Left lung (tissue), 10 donors: ENCODE data around the gene GHR. TPM values are rescaled to one million over a fixed set of nuclear protein-coding genes. Genes with fewer than 3 reads are reported as not detected.
A peak's percentile ranks its signal among the peaks of the same experiment; 100 is the strongest.

Source experiments
- ATAC-seq: fragments of 200-7000 bp; cut with Tn5 transposase; one replicate; pipeline ENCODE4 v1.9.1; 2020; ENCODE audit warnings: moderate library complexity
- DNase-seq, 4 donors: peaks; one replicate each; pipeline ENCODE4 v3.0.0-alpha.2; 2013 to 2020
- H3K27ac ChIP-seq, 2 donors: fragments of 200-600 bp; sonication (generic) in 1 of 2; one replicate each; pipeline versions ENCODE4 v1.5.0 to v1.8.0; 2020 to 2021
- H3K27me3 ChIP-seq, 2 donors: fragments of 200-600 bp; sonication (generic) in 1 of 2; one replicate each; pipeline versions ENCODE4 v1.5.0 to v1.8.0; 2020 to 2021
- H3K36me3 ChIP-seq, 2 donors: fragments of 200-600 bp; sonication (generic) in 1 of 2; one replicate each; pipeline versions ENCODE4 v1.5.0 to v1.8.0; 2020 to 2021
- H3K4me1 ChIP-seq, 2 donors: fragments of 200-600 bp; one replicate each; pipeline ENCODE4 v1.8.0; 2021
- H3K4me3 ChIP-seq, 2 donors: fragments of 200-600 bp; sonication (generic) in 1 of 2; one replicate each; pipeline versions ENCODE4 v1.5.0 to v1.8.0; 2020 to 2021; ENCODE audit warnings: mild to moderate bottlenecking in 1 of 2
- H3K9me3 ChIP-seq, 2 donors: fragments of 200-600 bp; sonication (generic) in 1 of 2; one replicate each; pipeline versions ENCODE4 v1.5.0 to v1.8.0; 2020 to 2021
- CTCF ChIP-seq, 2 donors: fragments of 200-600 bp; sonication (generic) in 1 of 2; IDR thresholded peaks; one replicate each; pipeline versions ENCODE4 v1.5.0 to v1.8.0; 2021; ENCODE audit warnings: antibody characterized with exemption in 2 of 2
- intact Hi-C, 2 donors: fragments of 100-400 bp; cut with DNase I; formaldehyde crosslinking; loops; one replicate each; pipeline versions ENCODE4 v1.11.2 to v1.14.2; 2022
- polyA plus RNA-seq, 6 donors: library from polyadenylated mRNA; unstranded; fragments of 120-200 nt; gene quantifications; one replicate each; pipeline ENCODE4 v1.2.1, GENCODE V29; 2013; ENCODE audit not compliant: insufficient read length in 6 of 6
- total RNA-seq, 2 donors: library from RNA; stranded (reverse); fragmentation: NEBNext Ultra II Directional; extraction: Animal tissue kit (Norgen Biotek cat#: 25700); gene quantifications; one replicate each; pipeline ENCODE4 v1.2.1, GENCODE V29; 2021
- donor health status: DM: no; HTN: yes; CAD: no.
- donor health status: DM: no; HTN: no; CAD: no.

GHR gene
- total and polyA plus RNA-seq, 8 donors = 5.7 to 30.5 (median 26.3) TPM

- Histone ChIP-seq H3K9me3 (no peaks in the 10 kb centered on the region), H3K36me3 (no peaks in the 10 kb centered on the region), H3K4me1 (peaks cover 0 to 14% of the 10 kb centered on the region in 2 donors), H3K27ac (peak overlapping the region; percentile 70 to 82), H3K27me3 (peaks cover 6 to 39% of the 10 kb centered on the region in 2 donors), H3K4me3 (peak overlapping the region; percentile 45 to 47)
- ATAC-seq (no peak), DNase-seq (peak in 2 of 4 donors; percentile 3 to 18)
- TF ChIP-seq CTCF (IDR thresholded peaks at IDR 0.05) = no peak
- intact Hi-C loops = loop anchor here in 1 of 2 donors (5.0 kb wide), 1 partner anchor 160 kb away; no protein-coding TSS in a partner anchor
Observed at GRCh38 chr5:42422656-42423280, 471 bp upstream of the GHR start.

DNA sequence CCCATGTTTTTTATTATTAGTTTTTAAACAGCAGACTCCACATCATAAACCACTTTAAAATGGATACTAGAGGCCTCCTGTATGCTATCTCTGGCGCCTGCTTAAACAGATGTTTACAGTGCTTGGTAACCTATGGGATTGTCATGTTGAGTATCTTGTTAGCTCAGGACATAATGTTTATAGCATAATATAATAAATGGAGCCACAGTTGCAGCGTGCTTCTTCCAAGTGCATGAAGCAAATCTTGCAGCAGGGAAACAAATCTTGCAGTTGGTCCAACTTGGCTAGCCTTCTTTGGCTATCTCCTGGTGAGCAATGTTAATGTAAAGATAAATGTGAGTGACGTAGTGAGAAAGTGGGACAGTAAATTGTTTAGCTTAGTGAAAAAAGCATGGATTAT, 2.8 kb downstream of the GHR start:
- no peaks in the 10 kb centered on the region for H3K9me3 ChIP-seq
- intact Hi-C loops = no loop called here
- DNase-seq = peak in 2 of 4 donors; percentile 85 to 90
- no peak for ATAC-seq
- H3K36me3 ChIP-seq = no peaks in the 10 kb centered on the region
- TF ChIP-seq CTCF (IDR thresholded peaks at IDR 0.05) = no peak
- peaks cover 0 to 14% of the 10 kb centered on the region in 2 donors for H3K4me1 ChIP-seq
- no peak overlapping the region for H3K27ac ChIP-seq
- H3K4me3 ChIP-seq = no peak overlapping the region
- peaks cover 6 to 39% of the 10 kb centered on the region in 2 donors for H3K27me3 ChIP-seq

DNA sequence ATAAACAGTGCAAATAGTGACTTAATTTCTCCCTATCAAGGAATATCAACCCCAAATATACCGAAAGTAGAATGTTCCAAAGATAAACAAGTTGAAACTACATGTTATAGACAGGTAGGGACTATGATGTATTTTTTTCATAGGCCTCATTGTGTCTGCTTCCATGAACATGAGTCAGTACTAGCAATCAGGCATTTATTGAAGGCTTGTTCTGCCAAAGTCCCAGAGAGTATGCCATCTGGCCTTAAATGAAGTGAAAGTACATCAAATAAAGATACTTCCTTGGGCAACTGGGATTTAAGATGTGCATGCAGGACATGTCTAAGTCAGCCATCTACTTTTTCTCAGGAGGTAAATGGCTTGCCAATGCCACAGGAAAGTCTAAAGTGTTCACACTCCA, 6.5 kb downstream of the GHR start:
- ATAC-seq (no peak), DNase-seq (no peak)
- no peak for TF ChIP-seq CTCF (IDR thresholded peaks at IDR 0.05)
- Histone ChIP-seq H3K36me3 (no peaks in the 10 kb centered on the region), H3K27me3 (peaks cover 4 to 18% of the 10 kb centered on the region in 2 donors), H3K4me1 (peaks cover 0 to 6% of the 10 kb centered on the region in 2 donors), H3K4me3 (no peak overlapping the region), H3K27ac (no peak overlapping the region), H3K9me3 (no peaks in the 10 kb centered on the region)
- intact Hi-C loops = no loop called here

DNA sequence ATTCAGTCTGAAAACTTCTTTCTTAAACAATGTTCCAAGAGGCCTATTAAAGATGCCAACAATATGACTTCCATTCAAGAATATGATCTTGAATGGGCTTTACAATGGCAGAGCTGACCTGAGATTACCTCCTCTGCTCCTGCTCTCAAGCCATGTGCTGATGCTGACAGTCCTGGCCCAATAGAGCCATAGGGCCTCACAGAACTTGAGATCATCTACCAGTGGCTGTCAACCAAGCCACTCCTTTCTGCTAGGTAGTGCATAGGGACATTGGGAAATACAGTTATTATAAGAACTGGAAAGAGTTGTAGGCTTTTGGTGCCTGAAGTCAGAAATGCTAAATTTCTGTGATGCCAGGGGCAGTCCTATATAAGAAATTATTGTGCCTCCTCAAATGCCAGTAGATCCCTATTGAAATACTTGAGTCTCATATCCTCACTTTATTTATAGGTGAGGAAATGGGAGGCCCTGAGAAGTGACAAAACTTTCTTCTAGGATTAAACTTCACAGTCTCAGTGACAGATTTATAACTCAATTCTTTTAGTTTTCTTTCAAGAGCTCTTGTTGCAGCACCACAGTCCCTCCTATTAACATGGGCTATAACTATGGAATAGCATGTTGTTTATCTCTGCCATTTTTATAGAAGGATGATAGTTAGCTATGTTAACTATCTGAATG, 10.9 kb downstream of the GHR start:
- DNase-seq (no peak), ATAC-seq (no peak)
- Histone ChIP-seq H3K4me3 (no peak overlapping the region), H3K27ac (no peak overlapping the region), H3K36me3 (no peaks in the 10 kb centered on the region), H3K9me3 (no peaks in the 10 kb centered on the region), H3K4me1 (no peaks in the 10 kb centered on the region), H3K27me3 (no peaks in the 10 kb centered on the region)
- no peak for TF ChIP-seq CTCF (IDR thresholded peaks at IDR 0.05)
- intact Hi-C loops = no loop called here

DNA sequence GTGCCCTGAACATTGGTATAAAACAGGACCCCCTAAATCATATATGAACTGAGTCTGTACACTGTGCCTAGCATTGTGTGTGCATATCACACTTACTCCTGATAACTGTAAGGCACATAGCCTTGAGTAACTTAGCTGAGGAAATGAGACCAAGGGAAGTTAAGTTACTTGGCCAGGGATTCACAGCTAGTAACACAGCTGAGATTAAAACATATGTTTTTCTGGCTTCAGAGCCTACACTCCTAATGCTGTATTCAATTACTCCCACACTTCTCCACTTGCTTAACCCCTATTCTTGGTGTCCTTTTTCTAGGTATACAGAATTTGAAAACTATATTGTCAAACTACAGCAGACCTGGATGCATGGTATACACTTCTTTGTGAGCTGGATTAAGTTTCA, 12.8 kb downstream of the GHR start:
- no peak overlapping the region for H3K27ac ChIP-seq
- H3K4me1 ChIP-seq = no peaks in the 10 kb centered on the region
- no peak overlapping the region for H3K4me3 ChIP-seq
- ATAC-seq (no peak), DNase-seq (peak in 2 of 4 donors; percentile 7 to 8)
- no peaks in the 10 kb centered on the region for H3K9me3 ChIP-seq
- no peaks in the 10 kb centered on the region for H3K27me3 ChIP-seq
- H3K36me3 ChIP-seq = no peaks in the 10 kb centered on the region
- TF ChIP-seq CTCF (IDR thresholded peaks at IDR 0.05) = no peak
- intact Hi-C loops = no loop called here
